HepG2 (cell line): ENCODE results near the gene IQCE. TPM values are rescaled to one million over a fixed set of nuclear protein-coding genes. Genes with fewer than 3 reads are reported as not detected.

ENCODE experiments used
- ADNP ChIP-seq: sonication (generic); formaldehyde crosslinking; IDR thresholded peaks from 2 replicates; pipeline ENCODE4 v1.4.0; 2020; ENCODE audit warnings: missing genetic modification reagents
- AFF4 ChIP-seq: sonication (generic); formaldehyde crosslinking; IDR thresholded peaks from 2 replicates; pipeline ENCODE4 v1.4.0; 2020; ENCODE audit warnings: missing genetic modification reagents
- ATF7-NPFF ChIP-seq: sonication (generic); formaldehyde crosslinking; IDR thresholded peaks from 2 replicates; pipeline ENCODE4 v1.8.1; 2023; ENCODE audit warnings: mild to moderate bottlenecking, low read depth, missing genetic modification reagents, moderate library complexity
- BCL3 ChIP-seq: sonication (generic); formaldehyde crosslinking; IDR thresholded peaks from 2 replicates; pipeline ENCODE4 v1.5.1; 2020; ENCODE audit warnings: mild to moderate bottlenecking, missing genetic modification reagents, moderate library complexity
- DNMT3B ChIP-seq: conservative IDR thresholded peaks from 2 replicates; pipeline ENCODE4 v1.6.1; 2016; ENCODE audit warnings: missing biosample characterization, control low read depth
- ELK4 ChIP-seq: sonication (generic); formaldehyde crosslinking; IDR thresholded peaks from 2 replicates; pipeline ENCODE4 v1.9.0; 2021; ENCODE audit warnings: missing genetic modification reagents, borderline replicate concordance
- ERF ChIP-seq: IDR thresholded peaks from 2 replicates; pipeline ENCODE4 v1.6.1; 2018; ENCODE audit warnings: missing biosample characterization, missing genetic modification reagents
- ETV6 ChIP-seq: sonication (generic); formaldehyde crosslinking; conservative IDR thresholded peaks from 2 replicates; pipeline ENCODE4 v1.4.0; 2020; ENCODE audit warnings: missing genetic modification reagents
- GTF2F1 ChIP-seq: fragments of 150-350 bp; IDR thresholded peaks from 2 replicates; pipeline ENCODE4 v1.6.1; 2014; ENCODE audit warnings: low read length
- SRY ChIP-seq: sonication (generic); formaldehyde crosslinking; IDR thresholded peaks from 2 replicates; pipeline ENCODE4 v1.8.0; 2022; ENCODE audit warnings: mild to moderate bottlenecking, missing genetic modification reagents
- STAG1 ChIP-seq: sonication (generic); formaldehyde crosslinking; IDR thresholded peaks from 2 replicates; pipeline ENCODE4 v1.4.0; 2020; ENCODE audit warnings: missing genetic modification reagents
- TEAD3 ChIP-seq: optimal IDR thresholded peaks from 2 replicates; pipeline ENCODE3; 2016; ENCODE audit warnings: borderline replicate concordance
- TFDP2 ChIP-seq: sonication (generic); formaldehyde crosslinking; IDR thresholded peaks from 2 replicates; pipeline ENCODE4 v1.4.0; 2020; ENCODE audit warnings: missing genetic modification reagents
- ZFP91 ChIP-seq: sonication (generic); formaldehyde crosslinking; IDR thresholded peaks from 2 replicates; pipeline ENCODE4 v1.9.0; 2022; ENCODE audit warnings: missing genetic modification reagents, mild to moderate bottlenecking, borderline replicate concordance
- ZNF160 ChIP-seq: sonication (generic); formaldehyde crosslinking; IDR thresholded peaks from 2 replicates; pipeline ENCODE4 v1.8.0; 2022; ENCODE audit warnings: mild to moderate bottlenecking, inconsistent platforms, missing genetic modification reagents
- ZNF281 ChIP-seq: sonication (generic); formaldehyde crosslinking; IDR thresholded peaks from 2 replicates; pipeline ENCODE4 v1.4.0; 2020; ENCODE audit warnings: missing genetic modification reagents, borderline replicate concordance
- ZNF720 ChIP-seq: sonication (generic); formaldehyde crosslinking; IDR thresholded peaks from 2 replicates; pipeline ENCODE4 v1.4.0; 2020; ENCODE audit warnings: missing genetic modification reagents
- ZNF776 ChIP-seq: sonication (generic); formaldehyde crosslinking; IDR thresholded peaks from 2 replicates; pipeline ENCODE4 v1.4.0; 2020; ENCODE audit warnings: mild to moderate bottlenecking, missing genetic modification reagents
- polyA plus RNA-seq, 8 experiments: library from polyadenylated mRNA; depleted of rRNA in 3 of 8; stranded (reverse) in 7 of 8; unstranded in 1 of 8; fragments of >200 nt; fragmentation: Illumina TruSeq in 4 of 8; extraction: Trizol in 4 of 8; gene quantifications; 2 replicates each; pipeline versions ENCODE4 v1.2.1 to v1.2.3, GENCODE V29; 2011 to 2016; ENCODE audit warnings: low read depth in 4 of 8, missing spikeins in 1 of 8, mixed read lengths in 1 of 8; ENCODE audit not compliant: insufficient read depth in 1 of 8
- total RNA-seq, 5 experiments: library from RNA; depleted of rRNA; stranded (reverse); fragments of >200 nt; fragmentation: Illumina TruSeq; extraction: Trizol; gene quantifications; 2 replicates each; pipeline ENCODE4 v1.2.3, GENCODE V29; 2016; ENCODE audit warnings: low read depth in 1 of 5

IQCE gene
- total and polyA plus RNA-seq, 2 of the 13 experiments (the other 11 are each of a cell fraction or from before 2014, with no cell fraction given): 1.5 to 2.5 TPM

GRCh38 chr7:2558629-2559282 lies at the start of gene IQCE (continued):
- TF ChIP-seq ZNF281 (CRISPR knock-in tag) (no peak), BCL3 (CRISPR knock-in tag) (no peak), ZFP91 (CRISPR knock-in tag) (peak; percentile 37; the same call in 1 of the 2 replicates), ERF (CRISPR knock-in tag) (peak; percentile 48; the same call in 1 of the 2 replicates), STAG1 (CRISPR knock-in tag) (no peak), ELK4 (CRISPR knock-in tag) (no peak), ZNF776 (CRISPR knock-in tag) (peak; percentile 35; the same call in 1 of the 2 replicates), ZNF720 (CRISPR knock-in tag) (no peak), ATF7-NPFF (no peak), TFDP2 (CRISPR knock-in tag) (no peak; the same call in 1 of the 2 replicates), DNMT3B (CRISPR knock-in tag) (no peak), GTF2F1 (no peak), ZNF160 (CRISPR knock-in tag) (no peak), TEAD3 (CRISPR knock-in tag) (peak; percentile 53), ADNP (CRISPR knock-in tag) (peak; percentile 74; the same call in 1 of the 2 replicates), SRY (CRISPR knock-in tag) (no peak), AFF4 (CRISPR knock-in tag) (no peak), ETV6 (CRISPR knock-in tag) (no peak)
